ENCODE data around the gene RPS6KB2. TPM values are rescaled to one million over a fixed set of nuclear protein-coding genes. Genes with fewer than 3 reads are reported as not detected.

Gene RPS6KB2
- total and polyA plus RNA-seq, 9 of the 15 experiments (the other 6 are each of a cell fraction or from before 2014, with no cell fraction given), result 0.42 to 122 (median 82.6) TPM

DNA sequence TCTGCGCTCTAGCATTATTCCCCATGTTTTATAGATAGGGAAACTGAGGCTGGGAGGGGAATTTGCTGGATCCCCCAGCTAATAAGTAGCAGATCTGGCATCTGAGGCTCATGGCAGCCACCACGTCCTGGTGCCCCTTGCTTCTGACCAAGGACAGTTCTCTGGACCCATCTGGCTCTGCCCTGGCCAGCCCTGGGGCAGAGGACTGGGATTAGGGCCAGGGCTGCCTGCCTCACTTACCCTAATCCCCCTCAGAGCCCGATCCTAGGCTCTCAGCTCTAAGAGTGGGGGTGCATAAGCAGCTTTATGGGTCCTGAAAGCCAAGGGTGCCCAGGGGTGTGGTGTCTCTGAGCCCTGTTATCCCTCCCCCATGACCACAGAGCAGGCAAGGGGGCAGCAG, 26.8 kb downstream of the RPS6KB2 start, which contains the start of gene CABP4:
TSS of gene CABP4 (plus strand) at position 301 of the 400 bp plus-strand sequence. CDS start at position 371, 70 bp downstream.
- POLR2A ChIA-PET, result interaction anchor here (0.6 kb wide), 1 partner anchor 86 kb away, joined by 3 read pairs; no protein-coding TSS in a partner anchor
- no peaks in the 10 kb centered on the region for H4K20me1 ChIP-seq (replicated peaks; ENCODE audit: control insufficient read depth, insufficient read depth, low read length)
- in situ Hi-C loops (cut with MboI), result no loop called here
- H3K27ac ChIP-seq (ENCODE audit: extremely low read depth, low read depth, low read length), result no peak within 1 kb of the TSS
- DNase-seq (ENCODE audit: extremely low read depth in 1 of 4, low spot score in 3 of 4), result no peak
- H2AFZ ChIP-seq (ENCODE audit: low read depth, low read length), result 0 out of 2 replicates have a peak within 1 kb of the TSS, but pooled peaks have one; percentile 37
- intact Hi-C loops (cut with micrococcal nuclease), result no loop called here
- H3K9ac ChIP-seq (ENCODE audit: insufficient read depth in 1 of 2, low read depth in 2 of 2, low read length in 2 of 2), result peak within 1 kb of the TSS in 1 of 2 experiments; percentile 81; a peak in 2 of 4 replicates
- H3K9me1 ChIP-seq (ENCODE audit: control insufficient read depth, insufficient read depth, low read length), result no peaks in the 10 kb centered on the region
- no peaks in the 10 kb centered on the region for H3K79me2 ChIP-seq (ENCODE audit: control insufficient read depth, insufficient read depth, low read length)
- no peaks in the 10 kb centered on the region for H3K36me3 ChIP-seq (ENCODE audit: control insufficient read depth, insufficient read depth, low read length)
- no peak for ATAC-seq
- CTCF ChIA-PET (ENCODE audit: low intra/inter-chr PET ratio), result no interaction called here
- no TSS peak for BruUV-seq (replicated peaks)
- no peak within 1 kb of the TSS for H3K4me2 ChIP-seq (ENCODE audit: insufficient read depth, low read length)
- WGBS (ENCODE audit: insufficient coverage, low coverage, missing lambda C conversion rate), result 63% methylated on average over 3 of the region's 3 CpGs
- no peak for FAIRE-seq
- peaks cover 0 to 49% of the 10 kb centered on the region in 2 experiments; a peak in 2 of 5 replicates for H3K4me1 ChIP-seq (replicated peaks in 1 of 2; ENCODE audit: control insufficient read depth in 2 of 2, insufficient read depth in 2 of 2, low read length in 2 of 2)
- H3K9me3 ChIP-seq (replicated peaks; ENCODE audit: control insufficient read depth, insufficient read depth, low read depth, low read length), result no peaks in the 10 kb centered on the region
- no peak for TF ChIP-seq ZKSCAN3 (CRISPR knock-in tag; IDR thresholded peaks at IDR 0.05)
- TF ChIP-seq, protein P1, sequence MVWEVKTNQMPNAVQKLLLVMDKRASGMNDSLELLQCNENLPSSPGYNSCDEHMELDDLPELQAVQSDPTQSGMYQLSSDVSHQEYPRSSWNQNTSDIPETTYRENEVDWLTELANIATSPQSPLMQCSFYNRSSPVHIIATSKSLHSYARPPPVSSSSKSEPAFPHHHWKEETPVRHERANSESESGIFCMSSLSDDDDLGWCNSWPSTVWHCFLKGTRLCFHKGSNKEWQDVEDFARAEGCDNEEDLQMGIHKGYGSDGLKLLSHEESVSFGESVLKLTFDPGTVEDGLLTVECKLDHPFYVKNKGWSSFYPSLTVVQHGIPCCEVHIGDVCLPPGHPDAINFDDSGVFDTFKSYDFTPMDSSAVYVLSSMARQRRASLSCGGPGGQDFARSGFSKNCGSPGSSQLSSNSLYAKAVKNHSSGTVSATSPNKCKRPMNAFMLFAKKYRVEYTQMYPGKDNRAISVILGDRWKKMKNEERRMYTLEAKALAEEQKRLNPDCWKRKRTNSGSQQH (CRISPR knock-in tag; IDR thresholded peaks at IDR 0.05), result no peak
- H3K27me3 ChIP-seq (ENCODE audit: control insufficient read depth in 2 of 2, insufficient read depth in 2 of 2, low read length in 2 of 2), result no peaks in the 10 kb centered on the region
- no peak within 1 kb of the TSS for H3K4me3 ChIP-seq

DNA sequence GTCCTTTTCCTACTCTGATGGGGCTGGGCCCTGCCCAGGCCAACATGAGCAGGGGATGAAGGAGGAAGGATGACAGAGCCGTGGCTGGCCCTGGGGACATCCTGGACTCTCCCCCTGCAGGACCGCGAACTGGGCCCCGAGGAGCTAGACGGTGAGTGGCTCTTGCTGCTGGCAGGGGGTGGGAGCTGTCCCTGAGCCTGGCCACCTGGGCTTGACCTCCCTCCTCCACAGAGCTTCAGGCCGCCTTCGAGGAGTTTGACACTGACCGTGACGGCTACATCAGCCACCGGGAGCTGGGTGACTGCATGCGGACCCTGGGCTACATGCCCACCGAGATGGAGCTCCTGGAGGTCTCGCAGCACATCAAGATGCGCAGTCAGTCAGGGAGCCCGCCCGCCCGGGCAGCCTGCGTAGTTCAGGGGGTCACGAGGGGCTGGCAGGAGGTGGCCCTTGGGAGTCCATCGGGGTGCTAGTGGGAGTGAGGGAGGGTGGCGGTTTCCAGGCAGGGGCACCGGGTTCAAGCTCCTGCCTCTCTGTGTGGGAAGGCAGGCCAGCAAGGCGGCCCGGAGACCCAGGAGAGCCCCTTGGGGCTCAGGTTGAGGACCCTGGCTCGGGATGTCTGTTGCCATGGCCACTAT, 27.9 kb downstream of the RPS6KB2 start:
- H2AFZ ChIP-seq (ENCODE audit: low read depth, low read length), result 0 out of 2 replicates have a peak overlapping the region, but pooled peaks have one; percentile 37
- CTCF ChIA-PET (ENCODE audit: low intra/inter-chr PET ratio), result no interaction called here
- no peak overlapping the region for H3K27ac ChIP-seq (ENCODE audit: extremely low read depth, low read depth, low read length)
- 47% methylated on average over 22 of the region's 25 CpGs for WGBS (ENCODE audit: insufficient coverage, low coverage, missing lambda C conversion rate)
- no peaks in the 10 kb centered on the region for H3K79me2 ChIP-seq (ENCODE audit: control insufficient read depth, insufficient read depth, low read length)
- no peaks in the 10 kb centered on the region for H4K20me1 ChIP-seq (replicated peaks; ENCODE audit: control insufficient read depth, insufficient read depth, low read length)
- in situ Hi-C loops (cut with MboI), result no loop called here
- ATAC-seq (peak; percentile 39; the same call in 2 of the 3 replicates), DNase-seq (ENCODE audit: extremely low read depth in 1 of 4, low spot score in 3 of 4) (peak in 1 of 4 experiments; percentile 22), FAIRE-seq (no peak)
- BruUV-seq (replicated peaks), result no TSS peak
- H3K27me3 ChIP-seq (ENCODE audit: control insufficient read depth in 2 of 2, insufficient read depth in 2 of 2, low read length in 2 of 2), result no peaks in the 10 kb centered on the region
- H3K36me3 ChIP-seq (ENCODE audit: control insufficient read depth, insufficient read depth, low read length), result no peaks in the 10 kb centered on the region
- H3K9ac ChIP-seq (ENCODE audit: insufficient read depth in 1 of 2, low read depth in 2 of 2, low read length in 2 of 2), result peak overlapping the region in 1 of 2 experiments; percentile 81; a peak in 2 of 4 replicates
- POLR2A ChIA-PET, result interaction anchor here (0.6 to 1.2 kb wide), 3 partner anchors 11 to 759 kb away, joined by 3 to 4 read pairs (median 3); no protein-coding TSS in a partner anchor
- no peak overlapping the region for H3K4me3 ChIP-seq
- no peak overlapping the region for H3K4me2 ChIP-seq (ENCODE audit: insufficient read depth, low read length)
- H3K9me3 ChIP-seq (replicated peaks; ENCODE audit: control insufficient read depth, insufficient read depth, low read depth, low read length), result no peaks in the 10 kb centered on the region
- TF ChIP-seq DACH1 (IDR thresholded peaks at IDR 0.05; ENCODE audit: partially characterized antibody), result no peak
- TF ChIP-seq, protein P2, sequence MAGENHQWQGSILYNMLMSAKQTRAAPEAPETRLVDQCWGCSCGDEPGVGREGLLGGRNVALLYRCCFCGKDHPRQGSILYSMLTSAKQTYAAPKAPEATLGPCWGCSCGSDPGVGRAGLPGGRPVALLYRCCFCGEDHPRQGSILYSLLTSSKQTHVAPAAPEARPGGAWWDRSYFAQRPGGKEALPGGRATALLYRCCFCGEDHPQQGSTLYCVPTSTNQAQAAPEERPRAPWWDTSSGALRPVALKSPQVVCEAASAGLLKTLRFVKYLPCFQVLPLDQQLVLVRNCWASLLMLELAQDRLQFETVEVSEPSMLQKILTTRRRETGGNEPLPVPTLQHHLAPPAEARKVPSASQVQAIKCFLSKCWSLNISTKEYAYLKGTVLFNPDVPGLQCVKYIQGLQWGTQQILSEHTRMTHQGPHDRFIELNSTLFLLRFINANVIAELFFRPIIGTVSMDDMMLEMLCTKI (IDR thresholded peaks at IDR 0.05; ENCODE audit: partially characterized antibody), result no peak
- peak; percentile 16; the same call in 1 of the 2 replicates for TF ChIP-seq CTBP1 (IDR thresholded peaks at IDR 0.05; ENCODE audit: borderline replicate concordance)
- no peaks in the 10 kb centered on the region for H3K9me1 ChIP-seq (ENCODE audit: control insufficient read depth, insufficient read depth, low read length)
- H3K4me1 ChIP-seq (replicated peaks in 1 of 2; ENCODE audit: control insufficient read depth in 2 of 2, insufficient read depth in 2 of 2, low read length in 2 of 2), result peaks cover 0 to 47% of the 10 kb centered on the region in 2 experiments; a peak in 2 of 5 replicates
- intact Hi-C loops (cut with micrococcal nuclease), result no loop called here

Measured in K562 (cell line).